Subcutaneous adipose tissue (tissue), 4 donors: ENCODE measurements around the gene RRP7A. TPM values are rescaled to one million over a fixed set of nuclear protein-coding genes. Genes with fewer than 3 reads are reported as not detected.

ENCODE experiments used
- total RNA-seq, 4 donors: library from RNA; depleted of rRNA; stranded (reverse); fragments of >200 nt; gene quantifications; one replicate each; pipeline ENCODE4 v1.1.0, GENCODE V29; 2016
- TF ChIP-seq, protein P1 (sequence below): fragments of 450-650 bp; IDR thresholded peaks from one replicate; pipeline ENCODE4 v1.5.1; 2016; ENCODE audit warnings: low read depth, mild to moderate bottlenecking, control low read depth, antibody characterized with exemption, moderate library complexity

RRP7A gene
- total RNA-seq, 4 donors from 2014 or later = 10.9 to 29.4 (median 17.4) TPM

DNA sequence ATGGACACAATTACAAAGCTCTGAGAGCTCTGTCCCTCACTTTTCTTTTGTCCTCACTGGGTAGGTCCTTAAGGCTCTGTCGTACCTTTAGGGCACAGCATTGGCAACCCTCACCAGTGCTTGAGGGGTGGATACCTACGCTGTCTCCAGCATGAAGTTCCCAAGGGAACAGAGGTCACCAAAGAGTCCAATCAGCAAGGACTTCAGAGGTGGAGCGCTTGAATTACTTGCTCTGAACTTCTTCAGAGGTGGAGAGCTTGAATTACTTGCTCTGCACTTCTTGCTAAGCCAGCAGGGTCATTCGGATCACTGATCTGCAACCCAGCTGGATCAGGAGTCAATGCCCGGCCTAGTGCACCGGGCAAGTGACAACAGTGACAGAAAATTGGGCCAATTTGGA, 35.1 kb downstream of the RRP7A start:
- TF ChIP-seq, protein P1, sequence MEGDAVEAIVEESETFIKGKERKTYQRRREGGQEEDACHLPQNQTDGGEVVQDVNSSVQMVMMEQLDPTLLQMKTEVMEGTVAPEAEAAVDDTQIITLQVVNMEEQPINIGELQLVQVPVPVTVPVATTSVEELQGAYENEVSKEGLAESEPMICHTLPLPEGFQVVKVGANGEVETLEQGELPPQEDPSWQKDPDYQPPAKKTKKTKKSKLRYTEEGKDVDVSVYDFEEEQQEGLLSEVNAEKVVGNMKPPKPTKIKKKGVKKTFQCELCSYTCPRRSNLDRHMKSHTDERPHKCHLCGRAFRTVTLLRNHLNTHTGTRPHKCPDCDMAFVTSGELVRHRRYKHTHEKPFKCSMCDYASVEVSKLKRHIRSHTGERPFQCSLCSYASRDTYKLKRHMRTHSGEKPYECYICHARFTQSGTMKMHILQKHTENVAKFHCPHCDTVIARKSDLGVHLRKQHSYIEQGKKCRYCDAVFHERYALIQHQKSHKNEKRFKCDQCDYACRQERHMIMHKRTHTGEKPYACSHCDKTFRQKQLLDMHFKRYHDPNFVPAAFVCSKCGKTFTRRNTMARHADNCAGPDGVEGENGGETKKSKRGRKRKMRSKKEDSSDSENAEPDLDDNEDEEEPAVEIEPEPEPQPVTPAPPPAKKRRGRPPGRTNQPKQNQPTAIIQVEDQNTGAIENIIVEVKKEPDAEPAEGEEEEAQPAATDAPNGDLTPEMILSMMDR = no peak

DNA sequence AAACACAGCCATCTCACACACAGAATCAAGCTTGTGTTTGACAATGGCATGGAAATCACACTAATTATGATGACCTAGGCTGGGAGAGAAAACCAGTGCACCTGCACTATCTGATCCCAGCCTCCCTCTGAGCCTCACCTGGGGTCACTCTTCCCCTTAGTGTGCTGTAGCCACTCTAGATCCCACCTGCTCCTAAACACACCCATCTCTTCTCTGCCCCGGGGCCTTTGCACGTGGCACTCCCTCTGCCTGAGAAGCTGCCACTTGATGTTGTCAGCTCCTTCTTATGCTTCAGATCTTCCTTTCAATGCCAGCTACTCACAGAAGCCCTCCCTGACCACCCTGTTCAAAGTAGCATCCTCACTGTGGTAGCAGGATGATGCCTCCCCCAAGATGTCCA, 44.5 kb downstream of the RRP7A start:
- TF ChIP-seq, protein P1 = no peak

DNA sequence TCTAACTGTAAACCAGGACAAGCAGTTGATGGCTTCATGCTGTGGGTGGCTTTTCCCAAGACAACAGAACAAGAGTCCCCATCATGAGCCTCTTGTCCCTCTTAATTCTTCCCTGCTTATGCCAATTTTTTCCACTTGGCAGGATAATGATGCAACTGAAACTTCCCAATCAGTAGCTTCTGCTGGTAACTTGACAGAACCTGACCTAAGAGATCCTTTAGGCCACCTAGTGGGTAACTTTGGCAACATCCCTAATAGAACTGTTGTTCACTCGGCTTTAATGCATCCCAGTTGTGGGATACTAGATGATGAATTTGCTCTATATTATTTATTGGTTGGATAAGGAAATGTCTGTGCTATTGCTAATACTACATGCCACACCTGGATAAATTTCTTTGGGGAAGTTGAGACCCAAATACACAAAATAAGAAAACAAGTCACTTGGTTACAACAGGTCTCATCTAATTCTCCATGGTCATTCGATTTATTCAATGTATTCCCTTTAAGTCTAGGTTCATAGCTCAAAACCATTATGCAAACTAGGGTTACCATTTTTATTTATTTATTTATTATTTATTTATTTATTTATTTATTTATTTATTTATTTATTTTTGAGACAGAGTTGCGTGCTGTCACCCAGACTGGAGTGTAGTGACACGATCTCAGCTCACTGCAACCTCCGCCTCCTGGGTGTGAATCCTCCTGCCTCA, 46.0 kb downstream of the RRP7A start:
- TF ChIP-seq, protein P1 = no peak

- TF ChIP-seq, protein P1 = no peak
Measured at GRCh38 chr22:42472671-42473070, 46.9 kb downstream of the RRP7A start.

GRCh38 chr22:42471441-42471840, 48.2 kb downstream of the RRP7A start:
- TF ChIP-seq, protein P1 = no peak

- TF ChIP-seq, protein P1 = no peak
Measured at GRCh38 chr22:42470366-42471082, 49.1 kb downstream of the RRP7A start.

GRCh38 chr22:42468841-42469240, 50.8 kb downstream of the RRP7A start:
- TF ChIP-seq, protein P1 = no peak
